IMR-90 (cell line): ENCODE data around the gene SFT2D3. TPM values are rescaled to one million over a fixed set of nuclear protein-coding genes. Genes with fewer than 3 reads are reported as not detected.

ENCODE experiments used
- BHLHE40 ChIP-seq: fragments of 150-350 bp; IDR thresholded peaks from 2 replicates; pipeline ENCODE4 v1.6.1; 2016; ENCODE audit warnings: mild to moderate bottlenecking, low read depth, low read length
- CTCF ChIP-seq: conservative IDR thresholded peaks from 2 replicates; pipeline ENCODE4 v1.5.1; 2012; ENCODE audit warnings: mild to moderate bottlenecking, low read depth, low read length, improper control_type of control experiment
- FOS ChIP-seq: fragments of 150-350 bp; IDR thresholded peaks from 2 replicates; pipeline ENCODE4 v1.6.1; 2016; ENCODE audit warnings: low read depth, low read length
- MXI1 ChIP-seq: IDR thresholded peaks from 2 replicates; pipeline ENCODE4 v1.6.1; 2012; ENCODE audit warnings: low read depth, mild to moderate bottlenecking, low read length, moderate library complexity, borderline replicate concordance
- POLR2A ChIP-seq: IDR thresholded peaks from 2 replicates; pipeline ENCODE4 v1.6.1; 2012; ENCODE audit warnings: mild to moderate bottlenecking, low read depth, low read length
- polyA plus RNA-seq, 3 experiments: library from polyadenylated mRNA; depleted of rRNA; stranded (reverse); fragments of >200 nt; gene quantifications; 2 replicates each; pipeline ENCODE4 v1.2.3, GENCODE V29; 2012; ENCODE audit warnings: low replicate concordance in 1 of 3
- total RNA-seq: library from RNA; depleted of rRNA; stranded (reverse); fragments of >200 nt; gene quantifications from 2 replicates; pipeline ENCODE4 v1.2.3, GENCODE V29; 2012

SFT2D3 gene
- total and polyA plus RNA-seq, 2 of the 4 experiments (the other 2 are of a cell fraction) = 2.5 to 3.1 TPM

GRCh38 chr2:127675331-127676261 lies 25.7 kb upstream of the SFT2D3 start, which contains the start of gene LIMS2 (continued):
- TF ChIP-seq CTCF = peak; percentile 30; the same call in 1 of the 2 replicates
- TF ChIP-seq POLR2A = no peak
- no peak for TF ChIP-seq FOS
- peak; percentile 16; the same call in 1 of the 2 replicates for TF ChIP-seq BHLHE40
- TF ChIP-seq MXI1 = no peak
